G401.6 (cell line): ENCODE data around the gene GJA9.
"Not testable (repeated sequence)": the region's sequence is repeated elsewhere in the genome, so short reads cannot be mapped to it uniquely, and the experiment has no call there.

Experiments used
- FAIRE-seq: peaks from 2 replicates; lab custom pipeline; 2012; peaks lifted over from hg19 to GRCh38; lab: Jason Lieb, UNC

Gene GJA9

DNA sequence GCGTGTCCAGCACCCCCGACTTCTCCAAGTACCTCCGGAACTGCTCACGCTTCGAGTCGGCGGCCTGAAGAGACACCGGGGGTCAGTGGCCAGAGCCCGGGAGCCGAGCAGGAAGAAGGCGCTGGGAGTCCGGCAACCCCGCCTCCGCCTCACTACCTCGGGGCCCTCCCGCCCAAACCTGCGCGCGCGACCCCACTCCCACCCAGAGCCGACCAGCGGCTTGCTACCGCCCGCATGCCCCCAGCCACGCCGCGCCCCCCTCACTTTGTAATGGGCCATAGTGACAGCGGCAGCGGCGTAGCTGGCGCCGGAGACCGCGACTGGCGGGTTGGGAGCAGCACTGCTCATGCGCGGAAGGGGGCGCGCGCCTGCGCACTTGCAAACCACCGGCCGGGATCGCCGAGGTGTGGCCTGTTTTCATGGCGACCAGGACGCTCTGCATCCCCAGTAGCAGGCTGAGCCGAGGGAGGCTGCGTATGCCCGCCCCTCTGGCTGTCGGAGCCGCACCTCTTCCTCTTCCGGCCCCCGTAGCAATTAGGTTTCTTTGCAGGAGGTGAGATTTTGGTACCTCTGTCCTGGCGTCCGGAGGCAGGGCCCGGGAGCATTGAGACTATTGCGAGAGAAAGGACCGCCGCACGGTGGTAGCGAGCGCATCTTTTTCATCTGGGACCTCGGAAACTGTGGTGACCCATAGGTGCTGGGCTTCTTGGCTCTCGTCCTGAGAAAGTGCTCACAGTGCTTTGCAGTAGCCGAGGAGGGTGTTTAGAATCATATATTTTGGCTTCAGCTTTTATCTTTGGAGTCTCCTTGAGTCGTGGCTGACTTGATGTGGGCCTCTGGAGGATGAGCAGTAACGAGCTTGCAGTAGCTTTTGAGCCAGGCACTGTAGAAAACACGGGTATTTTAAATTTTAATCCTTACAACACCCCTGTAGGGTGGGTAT lies 8.1 kb downstream of the GJA9 start, which contains the start of gene MYCBP:
TSS of gene MYCBP (minus strand) at position 322 of the 943 bp plus-strand sequence. CDS start at position 279, 43 bp downstream.
- FAIRE-seq: peak; percentile 95

DNA sequence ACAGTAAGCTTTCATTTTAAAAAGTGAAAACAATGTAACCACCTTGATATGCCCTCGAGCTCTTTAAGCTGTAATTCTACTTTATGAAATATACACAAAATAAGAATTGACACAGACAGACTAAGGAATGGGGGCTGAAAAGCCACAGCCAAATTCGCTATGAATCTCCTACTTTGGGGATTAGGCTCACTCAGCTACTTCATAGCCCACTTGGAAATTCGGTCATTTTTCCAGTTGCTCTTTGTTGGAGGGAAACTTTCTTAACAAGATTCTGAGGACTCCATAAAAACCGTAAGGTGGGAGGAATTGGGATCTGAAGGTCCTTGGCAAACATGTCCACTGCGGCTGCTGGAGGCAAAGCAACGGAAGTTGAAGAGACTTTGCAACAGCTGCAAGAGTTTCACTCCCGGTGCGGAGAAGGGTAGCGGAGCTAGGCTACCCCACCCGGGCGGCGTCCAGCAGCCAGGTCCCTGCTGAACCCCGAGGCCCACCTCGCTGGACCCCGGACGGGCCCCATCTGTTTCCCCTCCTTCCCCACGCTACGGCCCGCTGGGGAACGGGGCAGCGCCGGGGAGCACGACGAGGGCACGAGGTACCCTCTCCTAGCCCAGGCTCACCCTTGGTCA lies 8.9 kb downstream of the GJA9 start:
- FAIRE-seq: no peak

DNA sequence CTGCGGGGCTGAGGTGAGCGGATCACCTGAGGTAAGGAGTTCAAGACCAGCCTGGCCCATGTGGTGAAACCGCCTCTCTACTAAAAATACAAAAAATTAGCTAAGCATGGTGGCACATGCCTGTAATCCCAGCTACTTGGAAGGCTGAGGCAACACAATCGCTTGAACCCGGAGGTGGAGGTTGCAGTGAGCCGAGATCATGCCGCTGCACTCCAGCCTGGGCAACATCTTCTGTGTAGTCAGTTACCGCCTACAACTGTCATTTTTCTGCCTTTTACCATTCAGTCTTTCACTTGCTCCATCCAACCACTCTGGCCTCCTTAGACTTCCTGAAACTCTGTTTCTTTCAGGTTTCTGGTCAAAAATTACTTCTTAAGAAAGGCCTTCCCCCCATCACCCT lies 10.4 kb downstream of the GJA9 start:
- FAIRE-seq: no peak

- no peak for FAIRE-seq
These were observed 14.2 kb downstream of the GJA9 start for GRCh38 chr1:38867208-38867607.

DNA sequence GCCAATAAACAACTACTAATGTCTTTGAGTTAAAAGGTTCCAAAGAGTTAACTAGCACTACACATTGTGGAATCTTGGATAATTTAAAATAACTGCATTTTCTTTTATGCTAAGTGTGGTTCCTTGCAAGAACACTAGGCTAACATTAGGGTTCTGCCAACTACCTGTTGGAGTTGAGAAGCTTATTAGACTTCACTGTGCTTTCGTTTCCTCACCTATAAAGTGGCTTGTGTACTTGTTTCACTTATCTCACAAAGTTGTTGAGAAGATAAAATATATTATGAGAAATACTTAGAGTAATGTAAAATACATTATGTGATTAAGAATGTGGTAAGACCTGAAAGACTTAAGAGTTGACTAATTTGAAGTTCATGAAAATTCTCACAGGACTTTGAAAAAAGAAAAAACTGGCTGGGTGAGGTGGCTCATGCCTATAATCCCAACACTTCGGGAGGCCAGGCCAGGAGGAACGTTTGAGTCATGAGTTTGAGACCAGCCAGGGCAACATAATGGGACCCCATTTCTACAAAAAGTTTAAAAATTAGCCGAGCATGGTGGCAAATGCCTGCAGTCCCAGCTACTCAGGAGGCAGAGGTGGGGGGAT lies 16.2 kb downstream of the GJA9 start:
- no peak for FAIRE-seq

DNA sequence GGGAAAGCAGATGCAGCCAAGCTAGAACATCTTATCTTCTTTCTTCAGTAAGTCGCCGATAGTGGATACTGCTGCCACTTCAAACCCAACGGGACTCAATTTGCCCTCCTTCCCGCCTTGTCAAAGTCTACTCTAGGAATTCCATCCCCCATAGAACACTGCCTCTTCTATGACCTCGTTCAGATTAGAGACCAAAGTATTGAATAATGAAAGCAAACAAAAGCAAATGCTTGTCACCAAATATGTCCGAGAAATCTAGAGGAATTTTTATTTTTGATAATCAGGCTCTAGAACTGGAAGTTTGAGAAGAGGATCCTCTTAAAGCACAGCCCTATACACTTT lies 21.0 kb downstream of the GJA9 start:
- FAIRE-seq: no peak

DNA sequence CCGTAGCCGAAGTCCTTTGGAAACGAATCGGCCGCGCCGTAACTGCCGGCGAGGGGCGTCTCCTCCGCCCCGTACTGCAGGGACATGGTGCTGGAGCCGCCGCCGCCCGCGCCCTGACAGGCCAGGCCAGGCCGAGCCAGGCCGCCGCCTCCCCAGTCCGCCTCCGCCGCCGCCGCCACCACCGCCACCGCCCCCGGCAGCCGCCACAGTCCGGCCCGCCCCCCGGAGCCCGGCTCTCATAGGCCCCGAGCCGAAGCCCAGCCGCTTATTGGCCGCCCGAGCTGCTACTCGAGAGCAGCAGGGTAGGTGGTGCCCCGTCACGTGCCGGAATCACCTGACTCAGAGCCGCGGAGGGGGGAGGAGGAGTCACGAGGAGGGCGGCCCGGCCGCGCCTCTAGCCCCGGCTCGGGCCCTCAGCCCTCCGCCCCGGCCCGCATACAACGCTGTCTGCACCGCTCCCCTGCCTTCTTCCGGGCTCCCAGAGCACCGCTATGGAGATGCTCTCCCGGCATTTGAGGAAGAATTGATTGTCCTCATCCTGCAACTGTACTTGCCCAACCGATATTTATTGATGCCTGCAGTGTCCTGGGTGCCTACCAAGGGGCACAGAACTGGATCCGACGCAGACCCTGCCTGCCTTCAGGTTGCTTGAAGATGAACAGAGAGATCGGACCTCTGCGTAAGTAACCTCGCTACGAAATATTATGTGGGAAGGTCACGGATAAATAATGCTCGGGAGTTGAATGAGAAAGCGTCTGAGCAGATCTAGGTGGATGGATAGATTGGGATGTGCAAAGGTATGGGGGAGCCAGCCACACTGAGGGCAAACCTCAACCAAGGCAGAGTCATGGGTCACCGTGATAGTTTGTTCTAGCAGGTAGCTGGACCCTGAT lies 21.6 kb downstream of the GJA9 start, which contains the start of gene RRAGC:
TSS of gene RRAGC (minus strand) at position 212 of the 893 bp plus-strand sequence. CDS start at position 86, 126 bp downstream.
- peak; percentile 68 for FAIRE-seq

- no peak for FAIRE-seq
These were observed 22.4 kb downstream of the GJA9 start for GRCh38 chr1:38858833-38859560.

GRCh38 chr1:38852780-38853179 lies 28.6 kb downstream of the GJA9 start:
- no peak for FAIRE-seq

- no peak for FAIRE-seq
These were observed 33.3 kb downstream of the GJA9 start for GRCh38 chr1:38848071-38848470.

DNA sequence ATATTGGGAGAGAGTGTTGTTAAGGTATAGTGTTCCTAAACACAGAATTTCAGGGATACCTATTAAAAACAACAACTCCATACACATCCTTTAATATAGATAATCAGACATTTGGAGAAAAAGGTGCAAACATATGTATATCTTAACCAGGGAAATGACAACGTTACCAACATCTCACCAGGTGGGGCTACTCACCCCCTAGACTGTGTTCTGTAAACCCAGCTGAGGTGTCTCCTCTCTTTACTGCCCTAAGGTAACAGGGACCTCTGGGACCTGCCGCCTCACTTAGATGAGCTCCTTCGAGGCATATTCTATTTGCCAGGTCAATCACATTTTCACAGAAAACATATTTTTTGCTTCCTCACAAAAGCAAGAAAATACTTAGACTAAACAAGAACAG lies 35.2 kb downstream of the GJA9 start:
- FAIRE-seq: no peak

- FAIRE-seq: not testable (repeated sequence)
These were observed 36.3 kb downstream of the GJA9 start for GRCh38 chr1:38845088-38845487.

DNA sequence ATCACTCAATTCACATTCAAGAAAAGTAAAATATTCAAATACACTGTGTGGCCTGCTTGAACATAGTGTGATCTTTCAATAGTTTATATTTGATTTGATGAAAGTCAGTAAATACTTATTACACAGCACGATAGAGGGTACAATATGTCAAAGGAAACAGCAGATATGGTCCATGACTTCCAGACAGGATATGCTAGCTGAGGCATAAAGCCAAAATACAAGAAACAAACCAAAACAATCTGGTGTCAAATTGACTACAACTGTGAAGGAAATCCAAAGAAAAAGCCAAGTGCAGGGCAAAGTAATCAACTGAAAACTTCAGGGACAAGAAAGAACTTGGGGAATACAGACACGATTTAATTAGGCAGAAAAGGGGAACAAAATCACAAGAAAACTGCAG lies 41.1 kb downstream of the GJA9 start:
- FAIRE-seq: no peak

- no peak for FAIRE-seq
These were observed 42.0 kb downstream of the GJA9 start for GRCh38 chr1:38839363-38839762.

GRCh38 chr1:38836316-38836715 lies 45.1 kb downstream of the GJA9 start:
- FAIRE-seq: not testable (repeated sequence)

DNA sequence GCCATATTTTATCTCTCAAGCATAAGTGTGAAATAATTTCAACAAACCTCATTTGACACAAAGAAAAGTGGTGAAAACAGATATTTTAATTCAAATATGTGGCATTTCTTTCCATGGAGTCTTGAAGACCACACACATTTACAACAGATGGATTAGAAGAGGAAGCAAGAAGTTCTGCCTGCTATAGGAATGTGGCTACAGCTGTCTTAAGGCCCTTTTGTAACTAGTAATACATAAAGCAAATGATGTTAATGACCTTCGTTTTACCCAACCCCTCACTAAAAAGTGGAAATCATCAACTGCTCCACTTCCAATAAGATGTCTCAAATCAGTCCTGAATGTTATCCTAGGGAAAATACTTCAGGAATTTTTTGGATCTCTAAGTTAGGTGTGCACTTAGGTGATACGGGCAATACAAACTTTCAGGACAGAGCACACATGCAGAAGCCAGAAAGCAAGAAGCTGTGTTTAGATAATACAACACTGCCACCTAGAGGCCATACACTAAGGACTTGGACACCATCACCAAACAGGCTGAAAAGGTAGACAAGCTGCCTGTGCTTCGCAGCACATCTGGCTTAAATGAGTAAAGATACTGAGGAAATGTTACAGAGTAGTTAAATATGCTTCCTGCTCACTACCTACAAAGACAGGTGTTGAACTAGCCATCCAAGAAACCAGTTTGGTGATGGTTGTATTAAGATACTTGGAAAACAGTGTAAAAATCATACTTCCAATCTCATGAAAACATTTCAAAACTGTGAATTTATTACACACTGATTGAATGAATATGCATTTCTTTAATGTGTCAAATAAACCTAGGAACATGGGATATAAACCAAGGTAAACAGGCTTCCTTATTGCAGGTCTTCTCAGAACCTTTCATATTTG lies 46.2 kb downstream of the GJA9 start:
- peak; percentile 95 for FAIRE-seq

DNA sequence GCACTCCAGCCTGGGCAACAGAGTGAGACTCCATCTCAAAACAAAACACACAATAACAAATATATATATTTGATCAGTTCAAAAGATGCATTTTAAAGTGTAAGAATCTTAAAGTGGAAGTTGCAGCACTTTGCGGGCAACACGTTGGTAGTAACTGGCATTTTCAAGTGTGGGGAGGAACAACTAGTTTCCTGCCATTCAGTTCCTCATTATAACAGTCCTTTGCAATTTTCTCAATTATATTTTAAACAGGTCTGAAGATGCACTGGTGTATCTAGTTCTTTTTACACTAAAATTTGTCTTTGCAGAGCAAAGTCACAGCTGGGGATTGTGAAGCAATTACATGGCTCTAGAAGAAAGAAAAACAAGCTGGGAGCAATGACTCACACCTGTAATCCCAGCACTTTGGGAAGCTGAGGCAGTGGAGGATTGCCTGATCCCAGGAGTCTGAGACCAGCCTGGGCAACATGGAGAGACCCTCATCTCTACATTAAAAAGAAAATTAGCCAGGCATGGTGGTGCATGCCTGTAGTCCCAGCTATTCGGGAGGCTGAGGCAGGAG lies 47.1 kb downstream of the GJA9 start:
- no peak for FAIRE-seq

DNA sequence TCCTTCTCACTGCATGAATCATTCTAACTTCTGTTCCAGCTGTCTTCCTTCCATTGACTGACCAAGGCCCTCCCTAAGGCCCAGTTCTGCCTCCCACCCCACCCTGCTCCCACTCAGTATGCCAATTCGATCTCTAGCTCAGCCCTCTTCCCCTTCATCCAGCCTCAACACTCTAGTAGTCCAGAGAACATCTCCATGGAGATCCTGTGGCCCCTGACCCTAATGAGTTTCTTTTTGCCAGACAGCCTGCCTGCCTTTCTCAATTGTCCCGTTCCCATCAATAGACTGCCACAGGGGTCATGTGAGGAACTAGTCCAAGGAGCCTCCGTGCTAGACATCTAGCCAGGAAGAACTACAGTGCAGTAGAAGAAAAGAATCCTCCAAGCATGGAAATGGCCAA lies 48.2 kb downstream of the GJA9 start:
- no peak for FAIRE-seq

- no peak for FAIRE-seq
These were observed 49.0 kb downstream of the GJA9 start for GRCh38 chr1:38832370-38832734.
